ENCODE results near the gene HPX. TPM values are rescaled to one million over a fixed set of nuclear protein-coding genes. Genes with fewer than 3 reads are reported as not detected.
A peak's percentile ranks its signal among the peaks of the same experiment; 100 is the strongest.

Gene HPX
- total and polyA plus RNA-seq, 2 of the 4 experiments (the other 2 are of a cell fraction): 0.36 to 1.4 TPM

- TF ChIP-seq CEBPB (IDR thresholded peaks at IDR 0.05; ENCODE audit: low read depth, low read length) (no peak), RAD21 (IDR thresholded peaks at IDR 0.05; ENCODE audit: low read length) (peak; percentile 80), MXI1 (IDR thresholded peaks at IDR 0.05; ENCODE audit: borderline replicate concordance, low read depth, low read length) (no peak), CTCF (conservative IDR thresholded peaks at IDR 0.05; ENCODE audit: low read depth, low read length) (peak; percentile 79), CHD1 (IDR thresholded peaks at IDR 0.05; ENCODE audit: low read depth, low read length) (no peak), MAFK (IDR thresholded peaks at IDR 0.05; ENCODE audit: low read depth, low read length) (no peak), SMC3 (IDR thresholded peaks at IDR 0.05; ENCODE audit: low read depth, low read length) (peak; percentile 84)
- ChIA-PET POLR2A (ENCODE audit: unreplicated experiment) (interaction anchor here (0.8 to 1.8 kb wide), 2 partner anchors 56 to 64 kb away, joined by 5 to 6 read pairs; no protein-coding TSS in a partner anchor), CTCF (interaction anchor here (0.5 to 6.7 kb wide), 13 partner anchors 9 to 213 kb away, joined by 3 to 107 read pairs (median 5); partner anchors contain the start of gene APBB1)
- Histone ChIP-seq H3K27ac (ENCODE audit: insufficient read depth, low read length) (no peak overlapping the region), H3K4me3 (ENCODE audit: insufficient read depth, low read depth, low read length) (no peak overlapping the region), H3K4me1 (ENCODE audit: control insufficient read depth, insufficient read depth, low read length) (no peaks in the 10 kb centered on the region), H2BK15ac (ENCODE audit: low read depth, low read length) (no peak overlapping the region), H2AK5ac (ENCODE audit: low read depth, low read length) (no peak overlapping the region), H3K36me3 (ENCODE audit: control insufficient read depth, insufficient read depth, low read length) (peaks cover 2% of the 10 kb centered on the region; the same call in 1 of the 2 replicates), H4K5ac (ENCODE audit: low read depth, low read length) (no peak overlapping the region), H3K79me1 (ENCODE audit: low read depth in 1 of 2, low read length in 2 of 2) (no peaks in the 10 kb centered on the region), H4K8ac (ENCODE audit: low read depth in 2 of 2, low read length in 2 of 2) (no peak overlapping the region), H2BK5ac (ENCODE audit: low read depth, low read length, poor library complexity, severe bottlenecking) (no peak overlapping the region), H3K9me3 (ENCODE audit: control insufficient read depth, insufficient read depth, low read length) (no peaks in the 10 kb centered on the region), H3K9me1 (ENCODE audit: insufficient read depth, low read length) (no peaks in the 10 kb centered on the region), H2AK9ac (replicated peaks; ENCODE audit: low read depth, low read length, poor library complexity) (no peak overlapping the region), H3K4me2 (ENCODE audit: low read depth, low read length) (no peak overlapping the region), H3K9ac (ENCODE audit: low read depth, low read length) (no peak overlapping the region), H3K56ac (ENCODE audit: extremely low read depth, insufficient read depth, low read length) (no peak overlapping the region), H3K4ac (ENCODE audit: low read depth, low read length) (no peak overlapping the region), H2BK20ac (ENCODE audit: low read depth, low read length) (no peak overlapping the region), H2BK120ac (ENCODE audit: low read depth, low read length) (no peak overlapping the region), H3K14ac (replicated peaks; ENCODE audit: low read depth, low read length) (no peak overlapping the region), H4K20me1 (ENCODE audit: insufficient read depth, low read length) (no peaks in the 10 kb centered on the region), H3K23ac (ENCODE audit: low read depth, low read length) (no peak overlapping the region), H3K27me3 (ENCODE audit: control insufficient read depth, insufficient read depth, low read length) (no peaks in the 10 kb centered on the region), H4K91ac (ENCODE audit: insufficient read depth, low read depth, low read length) (no peak overlapping the region; the same call in 1 of the 2 replicates), H3K18ac (ENCODE audit: low read depth, low read length) (no peak overlapping the region), H2AFZ (replicated peaks; ENCODE audit: low read length, poor library complexity) (no peak overlapping the region)
- WGBS, 2 experiments (ENCODE audit: extremely low coverage in 2 of 2, insufficient read length in 1 of 2): 43% methylated on average over 2 of the region's 5 CpGs; no CpG with 5 or more reads in 1 of the 2 experiments
- no TSS peak for BruUV-seq (replicated peaks)
- ATAC-seq (ENCODE audit: low read depth) (peak; percentile 98), DNase-seq (peak; percentile 50)
- intact Hi-C loops (cut with micrococcal nuclease) (loop anchor here (1.0 kb wide), 1 partner anchor 64 kb away; no protein-coding TSS in a partner anchor), in situ Hi-C loops (cut with MboI; ENCODE audit: low sequenced_read_pairs) (loop anchor here (5.0 kb wide), 1 partner anchor 61 kb away; no protein-coding TSS in a partner anchor), dilution Hi-C loops (cut with HindIII; ENCODE audit: low sequenced_read_pairs, unreplicated experiment) (no loop called here)
Measured at GRCh38 chr11:6443269-6444003, 2.6 kb upstream of the HPX start.
